Glutamatergic neuron (in vitro differentiated cells): ENCODE results near the gene C2CD2L. TPM values are rescaled to one million over a fixed set of nuclear protein-coding genes. Genes with fewer than 3 reads are reported as not detected.
"Not testable (repeated sequence)": the region's sequence is repeated elsewhere in the genome, so short reads cannot be mapped to it uniquely, and the experiment has no call there.

Experiments
- DNase-seq: peaks from one replicate; pipeline ENCODE4 v3.0.0; 2022
- H3K27ac Mint-ChIP-seq: one replicate; pipeline ENCODE4 v1.8.0; 2020; ENCODE audit warnings: mild to moderate bottlenecking, mixed read lengths, inconsistent platforms; ENCODE audit not compliant: unreplicated experiment
- H3K27me3 Mint-ChIP-seq: one replicate; pipeline ENCODE4 v1.8.0; 2020; ENCODE audit warnings: mild to moderate bottlenecking, moderate library complexity, mixed read lengths, inconsistent platforms; ENCODE audit not compliant: unreplicated experiment
- H3K36me3 Mint-ChIP-seq: one replicate; pipeline ENCODE4 v1.8.0; 2020; ENCODE audit warnings: mild to moderate bottlenecking, mixed read lengths, inconsistent platforms; ENCODE audit not compliant: unreplicated experiment
- H3K4me1 Mint-ChIP-seq: one replicate; pipeline ENCODE4 v1.8.0; 2020; ENCODE audit warnings: mild to moderate bottlenecking, low read depth, mixed read lengths, inconsistent platforms; ENCODE audit not compliant: unreplicated experiment
- H3K4me3 Mint-ChIP-seq: one replicate; pipeline ENCODE4 v1.8.0; 2020; ENCODE audit warnings: mild to moderate bottlenecking, mixed read lengths, inconsistent platforms; ENCODE audit not compliant: unreplicated experiment
- H3K9me3 Mint-ChIP-seq: one replicate; pipeline ENCODE4 v1.8.0; 2020; ENCODE audit warnings: mild to moderate bottlenecking, moderate library complexity, mixed read lengths, inconsistent platforms; ENCODE audit not compliant: unreplicated experiment
- CTCF ChIP-seq: fragments of 200-600 bp; sonication (generic); IDR thresholded peaks from one replicate; pipeline ENCODE4 v1.5.0; 2021; ENCODE audit not compliant: partially characterized antibody, unreplicated experiment
- total RNA-seq: library from RNA; stranded (reverse); fragmentation: NEBNext Ultra II Directional; extraction: Animal tissue kit (Norgen Biotek cat#: 25700); gene quantifications from one replicate; pipeline ENCODE4 v1.2.1, GENCODE V29; 2021; ENCODE audit not compliant: unreplicated experiment

C2CD2L gene
- total RNA-seq, 1 donor from 2014 or later: 32.8 TPM

GRCh38 chr11:119100246-119100970, 6.7 kb upstream of the C2CD2L start:
- H3K27ac Mint-ChIP-seq: peak overlapping the region; percentile 35

GRCh38 chr11:119100994-119101758, 6.0 kb upstream of the C2CD2L start:
- no peaks in the 10 kb centered on the region for H3K36me3 Mint-ChIP-seq
- peaks cover 24% of the 10 kb centered on the region for H3K4me1 Mint-ChIP-seq
- no peak for TF ChIP-seq CTCF
- peaks cover 14% of the 10 kb centered on the region for H3K9me3 Mint-ChIP-seq
- H3K27me3 Mint-ChIP-seq: peaks cover 10% of the 10 kb centered on the region
- DNase-seq: no peak
- H3K4me3 Mint-ChIP-seq: peak overlapping the region; percentile 91
- peak overlapping the region; percentile 99 for H3K27ac Mint-ChIP-seq

More at GRCh38 chr11:119100246-119100970, 6.7 kb upstream of the C2CD2L start:
- no peak for DNase-seq
- H3K9me3 Mint-ChIP-seq: peaks cover 19% of the 10 kb centered on the region
- peaks cover 15% of the 10 kb centered on the region for H3K27me3 Mint-ChIP-seq
- peaks cover 24% of the 10 kb centered on the region for H3K4me1 Mint-ChIP-seq
- peak overlapping the region; percentile 91 for H3K4me3 Mint-ChIP-seq
- TF ChIP-seq CTCF: no peak
- no peaks in the 10 kb centered on the region for H3K36me3 Mint-ChIP-seq

GRCh38 chr11:119101759-119102423, 5.3 kb upstream of the C2CD2L start, which contains the start of gene DPAGT1:
TSS of gene DPAGT1 (minus strand) at chr11:119101853. CDS start at chr11:119101655, 198 bp downstream.
- no peak for TF ChIP-seq CTCF
- Mint-ChIP-seq H3K4me3 (peak within 1 kb of the TSS; percentile 91), H3K27me3 (peaks cover 7% of the 10 kb centered on the region), H3K9me3 (peaks cover 14% of the 10 kb centered on the region), H3K27ac (peak within 1 kb of the TSS; percentile 99), H3K36me3 (no peaks in the 10 kb centered on the region), H3K4me1 (peaks cover 29% of the 10 kb centered on the region)
- DNase-seq: peak; percentile 83

GRCh38 chr11:119103161-119103664, 3.9 kb upstream of the C2CD2L start:
- H3K27ac Mint-ChIP-seq: peak overlapping the region; percentile 95
- H3K4me3 Mint-ChIP-seq: peak overlapping the region; percentile 91
- not testable (repeated sequence) for DNase-seq, H3K36me3 Mint-ChIP-seq, H3K27me3 Mint-ChIP-seq
- H3K9me3 Mint-ChIP-seq: peaks cover 14% of the 10 kb centered on the region
- H3K4me1 Mint-ChIP-seq: peaks cover 30% of the 10 kb centered on the region

GRCh38 chr11:119103793-119104192, 3.4 kb upstream of the C2CD2L start:
- Mint-ChIP-seq H3K4me3 (peak overlapping the region; percentile 91), H3K27ac (peak overlapping the region; percentile 95), H3K36me3 (no peaks in the 10 kb centered on the region), H3K4me1 (peaks cover 35% of the 10 kb centered on the region), H3K9me3 (peaks cover 14% of the 10 kb centered on the region), H3K27me3 (peaks cover 12% of the 10 kb centered on the region)
- DNase-seq: peak; percentile 41
- TF ChIP-seq CTCF: no peak
